ENCODE data around the gene MAPKBP1.

DNA sequence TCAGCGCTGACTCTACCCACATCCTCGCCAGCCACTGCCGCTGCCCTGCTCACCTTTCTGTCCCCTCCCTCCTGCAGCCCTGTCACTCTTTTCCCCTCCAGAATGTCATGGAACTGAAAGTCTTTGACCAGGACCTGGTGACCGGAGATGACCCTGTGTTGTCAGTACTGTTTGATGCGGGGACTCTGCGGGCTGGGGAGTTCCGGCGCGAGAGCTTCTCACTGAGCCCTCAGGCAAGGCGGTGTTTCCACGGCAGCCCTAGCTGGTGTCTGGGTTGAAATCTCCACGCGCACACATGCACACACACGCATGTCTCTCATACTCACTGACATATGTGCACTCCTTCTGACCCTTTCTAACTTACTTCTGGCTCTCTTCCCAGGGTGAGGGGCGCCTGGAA lies 66.4 kb downstream of the MAPKBP1 start:
- no peak for TF ChIP-seq PRDM10 (tag by site-specific recombination; IDR thresholded peaks at IDR 0.05)
- no peak for TF ChIP-seq SETDB1 (IDR thresholded peaks at IDR 0.05; ENCODE audit: insufficient read length, low read length)
- TF ChIP-seq, protein P1, sequence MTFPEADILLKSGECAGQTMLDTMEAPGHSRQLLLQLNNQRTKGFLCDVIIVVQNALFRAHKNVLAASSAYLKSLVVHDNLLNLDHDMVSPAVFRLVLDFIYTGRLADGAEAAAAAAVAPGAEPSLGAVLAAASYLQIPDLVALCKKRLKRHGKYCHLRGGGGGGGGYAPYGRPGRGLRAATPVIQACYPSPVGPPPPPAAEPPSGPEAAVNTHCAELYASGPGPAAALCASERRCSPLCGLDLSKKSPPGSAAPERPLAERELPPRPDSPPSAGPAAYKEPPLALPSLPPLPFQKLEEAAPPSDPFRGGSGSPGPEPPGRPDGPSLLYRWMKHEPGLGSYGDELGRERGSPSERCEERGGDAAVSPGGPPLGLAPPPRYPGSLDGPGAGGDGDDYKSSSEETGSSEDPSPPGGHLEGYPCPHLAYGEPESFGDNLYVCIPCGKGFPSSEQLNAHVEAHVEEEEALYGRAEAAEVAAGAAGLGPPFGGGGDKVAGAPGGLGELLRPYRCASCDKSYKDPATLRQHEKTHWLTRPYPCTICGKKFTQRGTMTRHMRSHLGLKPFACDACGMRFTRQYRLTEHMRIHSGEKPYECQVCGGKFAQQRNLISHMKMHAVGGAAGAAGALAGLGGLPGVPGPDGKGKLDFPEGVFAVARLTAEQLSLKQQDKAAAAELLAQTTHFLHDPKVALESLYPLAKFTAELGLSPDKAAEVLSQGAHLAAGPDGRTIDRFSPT (tag by site-specific recombination; IDR thresholded peaks at IDR 0.05) = no peak
- no peak for TF ChIP-seq ZBTB1 (tag by site-specific recombination; IDR thresholded peaks at IDR 0.05)
- no peak for TF ChIP-seq ZNF626 (tag by site-specific recombination; IDR thresholded peaks at IDR 0.05)
- TF ChIP-seq KLF1 (tag by site-specific recombination; IDR thresholded peaks at IDR 0.05) = no peak
